H9 (cell line): ENCODE results near the gene XDH. TPM values are rescaled to one million over a fixed set of nuclear protein-coding genes. Genes with fewer than 3 reads are reported as not detected.

Experiments used
- DNase-seq: peaks from one replicate; pipeline ENCODE4 v3.0.0-alpha.2; 2017
- H2AFZ ChIP-seq: one replicate; pipeline ENCODE4 v1.6.1; 2013; ENCODE audit warnings: mild to moderate bottlenecking, low read length, control low read depth, moderate library complexity
- H2AK5ac ChIP-seq: 2 replicates; pipeline ENCODE4 v1.6.1; 2013; ENCODE audit warnings: low read length, control low read depth, mixed read lengths; ENCODE audit not compliant: insufficient read length
- H2BK120ac ChIP-seq: one replicate; pipeline ENCODE4 v1.6.1; 2013; ENCODE audit warnings: low read depth, mild to moderate bottlenecking, low read length, control low read depth, inconsistent platforms; ENCODE audit not compliant: poor library complexity, severe bottlenecking
- H2BK12ac ChIP-seq: 2 replicates; pipeline ENCODE4 v1.6.1; 2013; ENCODE audit warnings: low read length, control low read depth, mixed read lengths, low read depth; ENCODE audit not compliant: insufficient read length
- H2BK15ac ChIP-seq: 2 replicates; pipeline ENCODE4 v1.6.1; 2013; ENCODE audit warnings: low read depth, low read length, control low read depth
- H2BK20ac ChIP-seq: one replicate; pipeline ENCODE4 v1.6.1; 2013; ENCODE audit warnings: low read depth, mild to moderate bottlenecking, low read length, control low read depth, inconsistent platforms; ENCODE audit not compliant: poor library complexity, severe bottlenecking
- H2BK5ac ChIP-seq: 2 replicates; pipeline ENCODE4 v1.6.1; 2013; ENCODE audit warnings: low read length, control low read depth, mixed read lengths; ENCODE audit not compliant: insufficient read length
- H3K14ac ChIP-seq: 2 replicates; pipeline ENCODE4 v1.6.1; 2013; ENCODE audit warnings: low read length, control low read depth; ENCODE audit not compliant: insufficient read depth
- H3K18ac ChIP-seq: 2 replicates; pipeline ENCODE4 v1.6.1; 2013; ENCODE audit warnings: low read depth, mild to moderate bottlenecking, mixed read lengths, low read length, control low read depth; ENCODE audit not compliant: insufficient read length
- H3K23ac ChIP-seq: 2 replicates; pipeline ENCODE4 v1.6.1; 2013; ENCODE audit warnings: low read length, control low read depth, mixed read lengths, low read depth; ENCODE audit not compliant: insufficient read length
- H3K23me2 ChIP-seq: 2 replicates; pipeline ENCODE4 v1.6.1; 2013; ENCODE audit warnings: low read depth, mild to moderate bottlenecking, mixed read lengths, low read length, control low read depth; ENCODE audit not compliant: insufficient read length, poor library complexity, severe bottlenecking
- H3K27ac ChIP-seq: 2 replicates; pipeline ENCODE4 v1.5.1; 2013; ENCODE audit warnings: low read length, control low read depth, mixed read lengths, low read depth; ENCODE audit not compliant: insufficient read length
- H3K27me3 ChIP-seq: 2 replicates; pipeline ENCODE4 v1.6.1; 2013; ENCODE audit warnings: low read length, control low read depth, inconsistent platforms; ENCODE audit not compliant: insufficient read depth
- H3K4ac ChIP-seq: 2 replicates; pipeline ENCODE4 v1.6.1; 2013; ENCODE audit warnings: low read depth, mild to moderate bottlenecking, control low read depth, inconsistent platforms, low read length, moderate library complexity
- H3K4me1 ChIP-seq: 2 replicates; pipeline ENCODE4 v1.6.1; 2013; ENCODE audit warnings: low read length, control low read depth, inconsistent platforms; ENCODE audit not compliant: insufficient read depth
- H3K4me2 ChIP-seq: 2 replicates; pipeline ENCODE4 v1.6.1; 2013; ENCODE audit warnings: low read length, control low read depth, mixed read lengths; ENCODE audit not compliant: insufficient read length, insufficient read depth
- H3K56ac ChIP-seq: 2 replicates; pipeline ENCODE4 v1.6.1; 2013; ENCODE audit warnings: low read depth, mild to moderate bottlenecking, mixed read lengths, low read length, control low read depth; ENCODE audit not compliant: insufficient read length
- H3K79me1 ChIP-seq: 2 replicates; pipeline ENCODE4 v1.6.1; 2013; ENCODE audit warnings: low read depth, mild to moderate bottlenecking, moderate library complexity, low read length, control low read depth, inconsistent platforms; ENCODE audit not compliant: insufficient read depth, poor library complexity, severe bottlenecking
- H3K79me2 ChIP-seq: 2 replicates; pipeline ENCODE4 v1.6.1; 2013; ENCODE audit warnings: low read length, control low read depth, inconsistent platforms; ENCODE audit not compliant: insufficient read depth
- H3K9ac ChIP-seq: 2 replicates; pipeline ENCODE4 v1.6.1; 2013; ENCODE audit warnings: low read length, control low read depth, mixed read lengths; ENCODE audit not compliant: insufficient read length; ENCODE audit errors: extremely low read depth
- H3K9me3 ChIP-seq: one replicate; pipeline ENCODE4 v1.6.1; 2013; ENCODE audit warnings: low read depth, low read length, inconsistent platforms; ENCODE audit not compliant: control insufficient read depth
- H3T11ph ChIP-seq: one replicate; pipeline ENCODE4 v1.6.1; 2013; ENCODE audit warnings: mild to moderate bottlenecking, low read length, control low read depth, inconsistent platforms
- H4K20me1 ChIP-seq: one replicate; pipeline ENCODE4 v1.6.1; 2013; ENCODE audit not compliant: control insufficient read depth, insufficient read length, insufficient read depth
- H4K5ac ChIP-seq: 2 replicates; pipeline ENCODE4 v1.6.1; 2013; ENCODE audit warnings: low read depth, mild to moderate bottlenecking, mixed read lengths, low read length, control low read depth; ENCODE audit not compliant: insufficient read length
- H4K8ac ChIP-seq: replicated peaks from 2 replicates; pipeline ENCODE4 v1.6.1; 2013; ENCODE audit warnings: low read length, control low read depth, mixed read lengths, low read depth; ENCODE audit not compliant: insufficient read length
- H4K91ac ChIP-seq: 2 replicates; pipeline ENCODE4 v1.6.1; 2013; ENCODE audit warnings: low read depth, mild to moderate bottlenecking, moderate library complexity, mixed read lengths, low read length, control low read depth; ENCODE audit not compliant: insufficient read length
- H3K27ac Mint-ChIP-seq, 3 experiments: 2 replicates in 2 of 3; 3 replicates in 1 of 3; pipeline ENCODE4 v1.8.0; 2020 to 2021; ENCODE audit warnings: mixed read lengths in 3 of 3, mild to moderate bottlenecking in 1 of 3, moderate library complexity in 1 of 3
- H3K27me3 Mint-ChIP-seq: 2 replicates; pipeline ENCODE4 v1.8.0; 2021; ENCODE audit warnings: low read depth, mild to moderate bottlenecking, moderate library complexity, mixed read lengths
- H3K36me3 Mint-ChIP-seq, 3 experiments: 2 replicates in 2 of 3; 3 replicates in 1 of 3; pipeline ENCODE4 v1.8.0; 2020 to 2021; ENCODE audit warnings: low read depth in 3 of 3, mixed read lengths in 3 of 3; ENCODE audit not compliant: insufficient read depth in 1 of 3
- H3K4me1 Mint-ChIP-seq, 2 experiments: 2 replicates each; pipeline ENCODE4 v1.8.0; 2020; ENCODE audit warnings: mixed read lengths in 2 of 2
- H3K4me3 Mint-ChIP-seq, 2 experiments: 2 replicates in 1 of 2; 3 replicates in 1 of 2; pipeline ENCODE4 v1.8.0; 2020 to 2021; ENCODE audit warnings: mild to moderate bottlenecking in 2 of 2, mixed read lengths in 2 of 2, moderate library complexity in 1 of 2
- H3K9me3 Mint-ChIP-seq, 2 experiments: 2 replicates in 1 of 2; 3 replicates in 1 of 2; pipeline ENCODE4 v1.8.0; 2020; ENCODE audit warnings: mild to moderate bottlenecking in 2 of 2, mixed read lengths in 2 of 2, moderate library complexity in 1 of 2
- WGBS: extraction: QIAGEN DNeasy Blood & Tissue Kit; methylation state at CpG from one replicate; pipeline ENCODE4 v1.1.7; 2013; ENCODE audit warnings: missing lambda C conversion rate, low lambda C conversion rate, mixed read lengths; ENCODE audit not compliant: insufficient read length; ENCODE audit errors: extremely low coverage; 5-methylcytosine and 5-hydroxymethylcytosine counted together
- total RNA-seq: library from RNA; stranded (reverse); gene quantifications from 2 replicates; pipeline ENCODE4 v1.2.1, GENCODE V29; 2021
- TF ChIP-seq, protein P1 (sequence below): fragments of 200-600 bp; sonication (generic); conservative IDR thresholded peaks from 3 replicates; pipeline ENCODE4 v1.8.0; 2021; ENCODE audit warnings: antibody characterized with exemption, mild to moderate bottlenecking

The XDH gene
- total RNA-seq, 1 experiment from 2014 or later = 1.4 TPM

DNA sequence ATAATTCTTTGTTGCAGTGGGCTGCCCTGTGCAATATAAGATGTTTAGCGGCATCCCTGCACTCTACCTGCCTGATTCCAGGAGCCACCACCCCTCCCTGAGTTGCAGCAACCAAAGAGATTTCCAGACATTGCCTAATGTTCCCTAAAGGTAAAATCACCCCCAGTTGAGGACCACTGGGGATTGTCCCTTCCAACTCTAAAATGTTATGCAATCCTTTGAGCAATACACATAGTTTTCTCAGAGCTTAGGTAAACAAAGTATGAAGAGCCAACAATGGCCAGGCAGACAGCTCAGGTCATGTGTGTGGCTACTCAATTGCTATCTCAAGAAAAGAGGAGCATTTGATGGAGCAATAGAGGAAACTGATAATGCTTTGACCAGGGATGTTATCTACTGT, 87.0 kb downstream of the XDH start:
- no peak overlapping the region for H2BK5ac ChIP-seq
- no peaks in the 10 kb centered on the region for H3K4me1 ChIP-seq
- H4K5ac ChIP-seq = no peak overlapping the region
- H3K4me2 ChIP-seq = no peak overlapping the region
- H3K27me3 ChIP-seq = no peaks in the 10 kb centered on the region
- no peak overlapping the region for H3T11ph ChIP-seq
- TF ChIP-seq, protein P1, sequence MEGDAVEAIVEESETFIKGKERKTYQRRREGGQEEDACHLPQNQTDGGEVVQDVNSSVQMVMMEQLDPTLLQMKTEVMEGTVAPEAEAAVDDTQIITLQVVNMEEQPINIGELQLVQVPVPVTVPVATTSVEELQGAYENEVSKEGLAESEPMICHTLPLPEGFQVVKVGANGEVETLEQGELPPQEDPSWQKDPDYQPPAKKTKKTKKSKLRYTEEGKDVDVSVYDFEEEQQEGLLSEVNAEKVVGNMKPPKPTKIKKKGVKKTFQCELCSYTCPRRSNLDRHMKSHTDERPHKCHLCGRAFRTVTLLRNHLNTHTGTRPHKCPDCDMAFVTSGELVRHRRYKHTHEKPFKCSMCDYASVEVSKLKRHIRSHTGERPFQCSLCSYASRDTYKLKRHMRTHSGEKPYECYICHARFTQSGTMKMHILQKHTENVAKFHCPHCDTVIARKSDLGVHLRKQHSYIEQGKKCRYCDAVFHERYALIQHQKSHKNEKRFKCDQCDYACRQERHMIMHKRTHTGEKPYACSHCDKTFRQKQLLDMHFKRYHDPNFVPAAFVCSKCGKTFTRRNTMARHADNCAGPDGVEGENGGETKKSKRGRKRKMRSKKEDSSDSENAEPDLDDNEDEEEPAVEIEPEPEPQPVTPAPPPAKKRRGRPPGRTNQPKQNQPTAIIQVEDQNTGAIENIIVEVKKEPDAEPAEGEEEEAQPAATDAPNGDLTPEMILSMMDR = no peak
- H2AFZ ChIP-seq = no peak overlapping the region
- H3K18ac ChIP-seq = no peak overlapping the region
- H2AK5ac ChIP-seq = no peak overlapping the region
- H3K27ac Mint-ChIP-seq = no peak overlapping the region
- no CpG with 5 or more reads among the region's 1 CpG for WGBS
- H3K23me2 ChIP-seq = no peaks in the 10 kb centered on the region
- H3K56ac ChIP-seq = no peak overlapping the region
- no peaks in the 10 kb centered on the region for H4K20me1 ChIP-seq
- no peak overlapping the region for H4K8ac ChIP-seq
- no peak overlapping the region for H2BK120ac ChIP-seq
- no peaks in the 10 kb centered on the region for H3K79me2 ChIP-seq
- H3K4me3 Mint-ChIP-seq = no peak overlapping the region
- H3K36me3 Mint-ChIP-seq = no peaks in the 10 kb centered on the region
- H4K91ac ChIP-seq = no peak overlapping the region
- H3K23ac ChIP-seq = no peak overlapping the region
- H2BK20ac ChIP-seq = no peak overlapping the region
- H2BK15ac ChIP-seq = no peak overlapping the region
- H3K14ac ChIP-seq = no peak overlapping the region
- no peak for DNase-seq
- no peak overlapping the region for H3K4ac ChIP-seq
- H3K79me1 ChIP-seq = no peaks in the 10 kb centered on the region
- no peaks in the 10 kb centered on the region for H3K9me3 ChIP-seq
- H3K4me1 Mint-ChIP-seq = peaks cover 4 to 5% of the 10 kb centered on the region in 2 experiments
- H3K27me3 Mint-ChIP-seq = no peaks in the 10 kb centered on the region; the same call in 1 of the 2 replicates
- no peak overlapping the region for H3K9ac ChIP-seq
- H3K27ac ChIP-seq = no peak overlapping the region
- no peak overlapping the region for H2BK12ac ChIP-seq
- no peaks in the 10 kb centered on the region for H3K9me3 Mint-ChIP-seq
